ENCODE data around the gene MAGEA6.
"Not testable (repeated sequence)": the region's sequence is repeated elsewhere in the genome, so short reads cannot be mapped to it uniquely, and the experiment has no call there.

MAGEA6 gene

GRCh38 chrX:152769549-152770289 is at the start of gene MAGEA6:
TSS of gene MAGEA6 (minus strand) at chrX:152769689. CDS start at chrX:152767650, 2,039 bp downstream.
- DNase-seq = not testable (repeated sequence)

DNA sequence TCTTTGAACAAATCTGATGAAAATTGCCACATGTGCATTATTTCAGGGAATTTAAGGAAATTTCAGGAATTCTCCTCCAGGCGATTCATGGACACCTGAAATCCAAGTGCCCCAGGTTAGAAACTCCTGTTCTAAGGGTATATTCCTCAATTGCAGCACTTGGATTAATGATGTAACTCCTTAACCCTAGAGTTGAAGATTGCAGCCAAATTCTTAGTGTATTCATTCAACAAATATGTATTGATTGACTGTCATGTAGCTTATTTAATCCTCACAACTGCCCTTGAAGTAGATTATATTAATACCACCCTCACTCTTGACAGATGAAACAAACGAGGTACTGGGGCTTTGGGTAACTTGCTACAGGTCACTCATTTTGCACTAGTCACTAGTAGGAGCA is 49.8 kb upstream of the MAGEA6 start:
- no peak for DNase-seq

GRCh38 chrX:152818356-152818755 is 48.9 kb upstream of the MAGEA6 start:
- no peak for DNase-seq

DNA sequence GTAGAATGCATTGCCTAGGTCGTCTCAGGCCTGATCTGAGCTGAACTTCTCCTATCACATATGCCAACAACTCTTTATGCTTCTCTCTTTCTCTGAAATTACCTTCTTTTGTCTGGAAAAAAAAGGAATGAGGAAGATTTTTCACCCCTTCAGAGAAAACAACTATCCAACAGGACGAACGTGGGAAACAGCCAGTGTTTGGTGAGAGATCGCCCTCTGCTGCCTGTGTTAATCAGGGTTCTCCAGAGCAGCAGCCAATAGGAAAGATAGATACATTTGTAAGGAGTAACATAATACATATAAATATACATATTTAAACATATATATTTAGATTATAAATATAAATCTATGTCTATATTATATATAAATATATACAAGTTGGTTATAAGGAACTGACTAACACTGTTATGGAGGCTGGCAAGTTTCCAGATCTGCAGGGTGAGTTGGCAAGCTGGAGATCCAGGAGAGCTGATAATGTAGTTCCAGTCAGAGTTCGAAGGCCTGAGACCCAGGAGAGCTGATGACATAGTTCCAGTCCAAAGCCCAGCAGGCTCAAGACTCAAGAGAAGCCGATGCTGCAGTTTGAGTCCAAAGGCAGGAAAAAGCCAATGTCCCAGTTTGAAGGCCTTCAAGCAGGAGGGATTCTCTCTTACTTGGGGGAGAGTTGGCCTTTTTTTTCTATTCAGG is 47.7 kb upstream of the MAGEA6 start:
- peak; percentile 32 for DNase-seq

DNA sequence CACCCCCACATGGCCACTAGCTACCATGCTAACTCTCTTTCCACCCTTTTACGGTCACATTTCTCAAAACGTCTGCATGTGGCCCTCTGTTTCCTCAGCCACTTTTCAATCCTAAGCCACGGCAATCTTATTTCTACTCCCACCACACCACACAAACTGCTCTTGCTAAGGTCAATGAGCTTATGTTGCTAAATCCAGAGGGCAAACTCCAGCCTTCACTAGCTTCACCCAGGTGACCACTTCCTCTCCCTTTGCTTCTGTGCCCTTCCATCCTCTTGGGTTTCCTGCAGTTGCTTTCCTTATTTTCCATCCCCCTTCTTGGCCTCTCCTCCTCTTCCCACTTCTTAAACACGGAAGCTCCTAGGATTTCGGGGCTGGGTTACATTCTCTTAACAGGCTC is 44.6 kb upstream of the MAGEA6 start:
- DNase-seq = no peak

- DNase-seq = no peak
Measured at GRCh38 chrX:152813206-152813605, 43.7 kb upstream of the MAGEA6 start.

GRCh38 chrX:152810403-152810802 is 40.9 kb upstream of the MAGEA6 start:
- peak; percentile 22 for DNase-seq

DNA sequence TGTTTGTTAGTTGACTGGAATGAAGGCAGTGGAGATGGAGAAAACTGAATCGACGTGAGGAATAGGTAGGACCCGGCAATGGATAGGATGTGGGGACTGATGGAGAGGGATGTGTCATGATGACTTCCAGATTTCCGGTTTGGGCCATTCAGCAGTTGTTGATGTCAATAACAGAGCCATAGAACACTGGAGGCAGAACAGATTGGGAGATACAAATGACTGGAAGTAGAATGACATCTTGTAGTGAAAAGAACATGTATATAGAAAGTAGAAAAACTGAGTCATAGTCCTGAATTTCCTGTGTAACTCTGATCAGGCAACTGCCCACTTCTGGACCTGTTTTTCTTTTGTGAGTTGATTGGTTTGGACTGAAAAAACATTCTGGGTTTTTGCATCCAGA is 36.5 kb upstream of the MAGEA6 start:
- no peak for DNase-seq

DNA sequence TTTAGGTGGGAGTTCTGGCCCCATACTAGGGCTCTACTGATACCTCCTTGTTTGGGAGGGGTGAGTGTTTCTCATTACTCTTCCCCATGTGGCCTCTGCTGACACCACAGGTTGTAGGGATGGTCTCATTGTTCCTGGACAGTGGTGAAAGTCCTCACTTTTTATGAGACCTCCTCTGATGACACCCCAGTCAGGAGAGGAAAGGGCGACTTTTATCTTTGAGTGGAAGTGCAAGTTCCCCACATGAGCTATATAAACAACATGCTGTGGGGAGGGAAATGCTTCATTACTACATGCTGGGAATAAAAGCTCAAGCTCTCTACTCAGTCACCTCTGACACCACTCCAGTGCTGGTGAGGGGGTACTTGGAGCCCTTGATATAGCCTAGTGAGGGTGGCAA is 29.5 kb upstream of the MAGEA6 start:
- no peak for DNase-seq

- not testable (repeated sequence) for DNase-seq
Measured at GRCh38 chrX:152787062-152787461, 17.6 kb upstream of the MAGEA6 start.

DNA sequence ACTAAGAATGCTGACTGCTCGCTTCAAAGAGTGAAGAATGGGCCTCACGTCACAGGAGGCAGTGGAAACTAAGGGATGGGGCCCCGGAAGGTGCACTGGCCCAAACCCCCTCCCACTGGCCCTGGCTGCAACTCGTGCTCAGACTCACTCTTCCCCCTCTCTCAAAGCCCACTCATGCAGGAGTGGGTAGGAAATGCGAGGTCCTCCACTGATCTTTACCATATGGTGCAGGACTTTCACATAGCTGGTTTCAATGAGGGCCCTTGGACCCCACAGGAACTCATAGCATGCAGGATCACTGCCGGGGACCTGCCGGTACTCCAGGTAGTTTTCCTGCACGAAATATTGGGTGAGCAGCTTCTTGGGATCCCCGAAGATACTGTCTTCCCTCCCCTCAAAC is 2.9 kb downstream of the MAGEA6 start:
- not testable (repeated sequence) for DNase-seq

GRCh38 chrX:152761582-152761981 is 7.9 kb downstream of the MAGEA6 start:
- DNase-seq = not testable (repeated sequence)

DNA sequence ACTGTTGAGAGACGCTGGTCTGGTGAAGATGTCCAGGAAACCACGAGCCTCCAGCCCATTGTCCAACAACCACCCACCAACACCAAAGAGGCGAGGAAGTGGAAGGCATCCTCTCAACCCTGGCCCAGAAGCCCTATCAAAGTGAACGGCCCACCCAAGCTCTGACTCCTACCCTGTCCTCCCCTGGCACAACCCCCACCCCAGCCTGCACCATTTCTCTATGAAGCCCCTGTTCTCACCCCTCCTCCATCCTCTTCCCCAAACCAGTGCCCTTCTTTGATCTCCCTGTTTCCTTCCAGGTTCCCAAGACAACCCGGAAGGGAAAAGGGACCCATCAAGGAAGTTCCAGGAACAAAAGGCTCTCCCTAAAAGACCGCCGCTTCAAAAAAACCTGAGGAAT is 9.9 kb downstream of the MAGEA6 start:
- not testable (repeated sequence) for DNase-seq

GRCh38 chrX:152758918-152759317 is 10.6 kb downstream of the MAGEA6 start, which contains the start of gene CSAG3:
TSS of gene CSAG3 (plus strand) at chrX:152759218.
- DNase-seq = not testable (repeated sequence)

GRCh38 chrX:152754871-152755270 is 14.6 kb downstream of the MAGEA6 start:
- not testable (repeated sequence) for DNase-seq

DNA sequence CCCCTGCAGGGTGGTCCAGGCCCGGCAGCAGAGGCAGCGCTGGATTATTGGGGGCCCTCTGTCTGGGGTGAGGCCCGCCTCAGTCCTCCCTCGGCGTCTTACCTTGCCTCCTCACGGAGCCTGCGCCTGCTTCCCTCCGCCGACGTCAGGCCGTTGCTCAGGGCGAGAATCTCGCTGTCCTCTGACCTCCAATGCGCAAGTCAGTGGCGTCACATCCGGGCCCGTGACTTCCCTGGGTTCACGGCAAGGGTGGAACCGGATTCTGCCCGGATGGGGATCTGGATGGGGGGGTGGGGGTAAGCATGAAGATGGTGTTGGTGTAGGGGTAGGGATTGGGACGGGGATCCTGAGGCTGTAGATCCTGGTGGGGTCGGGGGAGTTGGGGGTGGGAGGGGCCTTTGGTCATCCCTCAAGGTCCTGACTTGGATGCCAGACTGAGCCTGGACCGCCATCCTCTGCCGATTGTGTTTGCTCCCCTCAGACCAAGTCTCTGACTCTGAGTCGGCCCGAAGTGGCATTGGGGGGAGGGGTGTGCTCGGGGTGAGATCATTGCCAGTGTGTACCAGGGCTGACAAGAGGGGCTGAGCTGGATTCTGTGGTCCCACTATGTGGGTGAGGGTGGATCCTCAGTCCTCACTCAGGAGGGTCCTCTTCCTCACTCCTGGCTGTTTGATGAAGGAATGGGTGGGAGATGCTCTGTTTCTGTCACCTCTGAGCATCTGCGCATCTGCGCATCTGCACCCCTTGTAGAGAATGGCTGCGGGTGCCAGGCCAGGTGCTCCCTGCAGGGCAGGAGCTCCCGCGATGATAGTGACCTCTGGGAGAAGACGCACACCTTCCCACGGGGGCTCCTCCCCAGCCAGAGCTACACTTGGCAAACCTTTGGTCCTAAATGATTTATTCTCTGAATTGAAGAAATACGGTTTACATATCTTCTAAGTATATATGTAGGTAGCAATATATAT is 15.5 kb downstream of the MAGEA6 start, which contains the start of gene MAGEA2:
Gene MAGEA2, minus strand, starts transcription at position 157 of the 965 bp plus-strand sequence. CDS start 2,479 bp downstream, outside the sequence.
- not testable (repeated sequence) for DNase-seq

- no peak for DNase-seq
Measured at GRCh38 chrX:152738560-152738959, 30.9 kb downstream of the MAGEA6 start.

DNA sequence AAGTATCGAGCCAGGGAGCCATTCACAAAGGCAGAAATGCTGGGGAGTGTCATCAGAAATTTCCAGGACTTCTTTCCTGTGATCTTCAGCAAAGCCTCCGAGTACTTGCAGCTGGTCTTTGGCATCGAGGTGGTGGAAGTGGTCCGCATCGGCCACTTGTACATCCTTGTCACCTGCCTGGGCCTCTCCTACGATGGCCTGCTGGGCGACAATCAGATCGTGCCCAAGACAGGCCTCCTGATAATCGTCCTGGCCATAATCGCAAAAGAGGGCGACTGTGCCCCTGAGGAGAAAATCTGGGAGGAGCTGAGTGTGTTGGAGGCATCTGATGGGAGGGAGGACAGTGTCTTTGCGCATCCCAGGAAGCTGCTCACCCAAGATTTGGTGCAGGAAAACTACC is 33.0 kb downstream of the MAGEA6 start:
- DNase-seq = not testable (repeated sequence)

DNA sequence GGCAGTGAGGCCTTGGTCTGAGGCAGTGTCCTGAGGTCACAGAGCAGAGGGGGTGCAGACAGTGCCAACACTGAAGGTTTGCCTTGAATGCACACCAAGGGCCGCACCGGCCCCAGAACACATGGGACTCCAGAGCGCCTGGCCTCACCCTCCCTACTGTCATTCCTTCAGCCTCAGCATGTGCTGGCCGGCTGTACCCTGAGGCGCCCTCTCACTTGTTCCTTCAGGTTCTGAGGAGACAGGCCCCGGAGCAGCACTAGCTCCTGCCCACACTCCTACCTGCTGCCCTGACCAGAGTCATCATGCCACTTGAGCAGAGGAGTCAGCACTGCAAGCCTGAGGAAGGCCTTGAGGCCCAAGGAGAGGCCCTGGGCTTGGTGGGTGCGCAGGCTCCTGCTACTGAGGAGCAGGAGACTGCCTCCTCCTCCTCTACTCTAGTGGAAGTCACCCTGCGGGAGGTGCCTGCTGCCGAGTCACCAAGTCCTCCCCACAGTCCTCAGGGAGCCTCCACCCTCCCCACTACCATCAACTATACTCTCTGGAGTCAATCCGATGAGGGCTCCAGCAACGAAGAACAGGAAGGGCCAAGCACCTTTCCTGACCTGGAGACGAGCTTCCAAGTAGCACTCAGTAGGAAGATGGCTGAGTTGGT is 33.5 kb downstream of the MAGEA6 start:
- DNase-seq = no peak

DNA sequence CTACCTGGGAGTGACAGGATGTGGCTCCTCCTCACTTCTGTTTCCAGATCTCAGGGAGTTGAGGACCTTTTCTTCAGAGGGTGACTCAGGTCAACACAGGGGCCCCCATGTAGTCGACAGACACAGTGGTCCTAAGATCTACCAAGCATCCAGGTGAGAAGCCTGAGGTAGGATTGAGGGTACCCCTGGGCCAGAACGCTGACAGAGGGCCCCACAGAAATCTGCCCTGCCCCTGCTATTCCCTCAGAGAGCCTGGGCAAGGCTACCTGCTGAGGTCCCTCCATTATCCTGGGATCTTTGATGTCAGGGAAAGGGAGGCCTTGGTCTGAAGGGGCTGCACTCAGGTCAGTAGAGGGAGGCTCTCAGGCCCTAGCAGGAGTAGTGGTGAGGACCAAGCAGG is 34.4 kb downstream of the MAGEA6 start:
- no peak for DNase-seq

GRCh38 chrX:152734143-152734858 is 35.2 kb downstream of the MAGEA6 start:
- not testable (repeated sequence) for DNase-seq
